Psoas muscle (tissue), 8 donors: Measurements from ENCODE around the gene BBIP1. TPM values are rescaled to one million over a fixed set of nuclear protein-coding genes. Genes with fewer than 3 reads are reported as not detected.
A peak's percentile ranks its signal among the peaks of the same experiment; 100 is the strongest.

Experiments used
- ATAC-seq, 4 donors: fragments of 200-7000 bp; cut with Tn5 transposase; one replicate each; pipeline ENCODE4 v1.9.1; 2020; ENCODE audit warnings: moderate library complexity in 3 of 4, mild to moderate bottlenecking in 2 of 4
- DNase-seq, 2 donors: peaks; one replicate each; pipeline ENCODE4 v3.0.0-alpha.2; 2020
- H3K27ac ChIP-seq: fragments of 200-600 bp; one replicate; pipeline ENCODE4 v1.8.0; 2022
- H3K27me3 ChIP-seq, 3 donors: fragments of 200-600 bp in 1 of 3; one replicate each; pipeline versions ENCODE4 v1.6.1 to v1.8.0; 2013 to 2022; ENCODE audit warnings: low read length in 2 of 3, mild to moderate bottlenecking in 2 of 3, moderate library complexity in 1 of 3; ENCODE audit not compliant: insufficient read depth in 3 of 3
- H3K36me3 ChIP-seq, 2 donors: fragments of 200-600 bp in 1 of 2; one replicate each; pipeline versions ENCODE4 v1.6.1 to v1.8.0; 2013 to 2022; ENCODE audit warnings: low read depth in 1 of 2, mild to moderate bottlenecking in 1 of 2, moderate library complexity in 1 of 2; ENCODE audit not compliant: insufficient read depth in 1 of 2
- H3K4me1 ChIP-seq: fragments of 200-600 bp; one replicate; pipeline ENCODE4 v1.8.0; 2022
- H3K4me3 ChIP-seq: fragments of 200-600 bp; one replicate; pipeline ENCODE4 v1.8.0; 2022; ENCODE audit warnings: mild to moderate bottlenecking
- H3K9me3 ChIP-seq: fragments of 200-600 bp; one replicate; pipeline ENCODE4 v1.8.0; 2022
- CTCF ChIP-seq: fragments of 200-600 bp; IDR thresholded peaks from one replicate; pipeline ENCODE4 v1.8.0; 2022; ENCODE audit warnings: antibody characterized with exemption
- WGBS, 3 donors: extraction: QIAGEN DNeasy Blood & Tissue Kit; methylation state at CpG; one replicate each; pipeline versions ENCODE4 v1.1.6 to v1.1.7; 2013; 5-methylcytosine and 5-hydroxymethylcytosine counted together
- intact Hi-C, 2 donors: fragments of 100-400 bp; cut with DNase I; formaldehyde crosslinking; loops; one replicate each; pipeline versions ENCODE4 v1.11.0 to v1.14.2; 2022
- polyA plus RNA-seq, 3 donors: library from polyadenylated mRNA; stranded (reverse); fragments of 200-250 nt; gene quantifications; one replicate each; pipeline ENCODE4 v1.2.3, GENCODE V29; 2013
- total RNA-seq, 4 donors: library from RNA; stranded (reverse); fragmentation: NEBNext Ultra II Directional in 2 of 4; extraction: Animal tissue kit (Norgen Biotek cat#: 25700) in 2 of 4; gene quantifications; one replicate each; pipeline versions ENCODE4 v1.2.1 to v1.2.4, GENCODE V29; 2021 to 2023
- donor health status: healthy with polysubstance abuse.
- donor health status: DM: no; HTN: no; CAD: no; lungs with moderate emphysema.
- donor health status: Bipolar disorder and iron deficiency.
- donor health status: healthy.
- donor health status: DM: yes; HTN: yes; CAD: no.
- donor health status: DM: no; HTN: no; CAD: no.
- donor health status: DM: no; HTN: no; CAD: no.
- donor health status: DM: yes; HTN: yes; CAD: no.

BBIP1 gene
- total and polyA plus RNA-seq, 7 donors, result 14.8 to 30.2 (median 16.5) TPM

GRCh38 chr10:110903280-110904278 lies 15.4 kb downstream of the BBIP1 start:
- H3K9me3 ChIP-seq, result no peaks in the 10 kb centered on the region
- intact Hi-C loops, result no loop called here
- no peaks in the 10 kb centered on the region for H3K27me3 ChIP-seq
- peaks cover 0 to 30% of the 10 kb centered on the region in 2 donors for H3K36me3 ChIP-seq
- TF ChIP-seq CTCF, result no peak
- no peak overlapping the region for H3K27ac ChIP-seq
- DNase-seq, result no peak
- no peak overlapping the region for H3K4me3 ChIP-seq
- ATAC-seq, result no peak
- H3K4me1 ChIP-seq, result no peaks in the 10 kb centered on the region
- WGBS, 3 donors, result 78 to 89% (median 88%) methylated on average over 3 of the region's 3 CpGs

GRCh38 chr10:110901954-110902819 lies 16.8 kb downstream of the BBIP1 start:
- intact Hi-C loops, result no loop called here

GRCh38 chr10:110900983-110901382 lies 18.0 kb downstream of the BBIP1 start:
- intact Hi-C loops, result no loop called here

More at GRCh38 chr10:110901954-110902819, 16.8 kb downstream of the BBIP1 start:
- no peak for TF ChIP-seq CTCF
- peaks cover under 1 to 39% of the 10 kb centered on the region in 2 donors for H3K36me3 ChIP-seq
- DNase-seq (no peak), ATAC-seq (peak in 3 of 4 donors; percentile 46 to 69 (median 67))
- H3K27ac ChIP-seq, result no peak overlapping the region
- H3K9me3 ChIP-seq, result no peaks in the 10 kb centered on the region
- WGBS, 3 donors, result 70 to 78% (median 73%) methylated on average over 7 of the region's 7 CpGs
- H3K27me3 ChIP-seq, result no peaks in the 10 kb centered on the region
- H3K4me3 ChIP-seq, result no peak overlapping the region
- no peaks in the 10 kb centered on the region for H3K4me1 ChIP-seq

GRCh38 chr10:110898391-110898790 lies 20.6 kb downstream of the BBIP1 start:
- intact Hi-C loops, result loop anchor here (10.0 kb wide), 1 partner anchor 284 kb away; no protein-coding TSS in a partner anchor
- Histone ChIP-seq H3K27ac (no peak overlapping the region), H3K36me3 (peaks cover 3 to 69% of the 10 kb centered on the region in 2 donors), H3K9me3 (no peaks in the 10 kb centered on the region), H3K4me3 (no peak overlapping the region), H3K27me3 (no peaks in the 10 kb centered on the region), H3K4me1 (no peaks in the 10 kb centered on the region)
- DNase-seq (no peak), ATAC-seq (no peak)
- TF ChIP-seq CTCF, result no peak

More at GRCh38 chr10:110900983-110901382, 18.0 kb downstream of the BBIP1 start:
- Histone ChIP-seq H3K27me3 (no peaks in the 10 kb centered on the region), H3K36me3 (peaks cover 3 to 51% of the 10 kb centered on the region in 2 donors), H3K4me1 (no peaks in the 10 kb centered on the region), H3K4me3 (no peak overlapping the region), H3K27ac (no peak overlapping the region), H3K9me3 (no peaks in the 10 kb centered on the region)
- ATAC-seq (no peak), DNase-seq (no peak)
- TF ChIP-seq CTCF, result no peak
- 84 to 92% (median 88%) methylated on average over 2 of the region's 2 CpGs for WGBS, 3 donors
